ENCODE measurements around the gene C16orf96.

DNA sequence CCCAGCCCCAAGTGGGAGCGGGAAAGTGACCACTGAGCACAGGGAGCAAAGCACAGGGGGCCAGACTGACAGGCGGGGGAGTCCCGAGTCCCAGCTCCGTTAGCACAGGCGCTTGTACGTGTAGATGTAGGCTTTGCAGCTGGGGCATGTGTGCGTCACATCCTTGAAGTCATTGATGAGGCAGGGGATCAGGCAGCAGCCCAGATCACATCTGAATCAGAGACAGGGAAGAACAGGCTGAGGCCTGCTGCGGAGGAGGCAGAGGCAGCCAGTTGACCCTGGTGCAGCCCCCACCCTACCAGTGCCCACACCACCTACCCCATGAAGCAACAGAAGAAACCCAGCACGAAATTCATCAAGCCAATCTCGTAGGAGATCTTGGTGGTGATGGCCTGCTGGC lies 43.7 kb upstream of the C16orf96 start:
- TF ChIP-seq CTCF (IDR thresholded peaks at IDR 0.05), result no peak
- no peak for TF ChIP-seq EZH2 (IDR thresholded peaks at IDR 0.05)
